Measurements from ENCODE around the gene C6orf132. TPM values are rescaled to one million over a fixed set of nuclear protein-coding genes. Genes with fewer than 3 reads are reported as not detected.
"Not testable (repeated sequence)": the region's sequence is repeated elsewhere in the genome, so short reads cannot be mapped to it uniquely, and the experiment has no call there.

Gene C6orf132
- total RNA-seq, 1 experiment from 2014 or later, result 48.4 TPM

DNA sequence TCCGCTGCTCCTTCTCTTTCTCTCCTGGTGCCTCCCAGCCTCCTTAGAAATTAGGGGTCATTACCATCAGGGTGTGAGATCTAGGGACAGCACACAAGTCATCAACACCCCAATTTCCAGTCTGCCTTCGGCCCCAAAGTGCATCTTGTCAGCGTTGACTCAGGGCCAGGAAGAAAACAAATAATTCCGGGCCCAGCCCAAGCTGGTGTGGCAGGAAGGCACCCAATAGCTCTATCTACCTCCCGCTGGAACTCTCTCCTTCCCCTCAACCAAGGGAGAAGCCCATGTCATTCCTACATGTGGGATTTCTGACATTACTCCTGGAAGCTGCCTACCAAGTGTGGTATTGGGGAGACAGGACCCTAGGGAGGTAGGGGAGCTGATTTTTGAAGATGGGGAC is 11.5 kb upstream of the C6orf132 start:
- Histone ChIP-seq H2AK5ac (ENCODE audit: insufficient read length, low read length) (no peak overlapping the region), H3K4me1 (ENCODE audit: insufficient read depth, low read length) (no peaks in the 10 kb centered on the region; the same call in 1 of the 2 replicates), H3K23me2 (ENCODE audit: insufficient read length, low read depth, low read length, poor library complexity, severe bottlenecking) (no peaks in the 10 kb centered on the region), H3K4ac (ENCODE audit: low read depth, low read length) (no peak overlapping the region), H3K56ac (ENCODE audit: insufficient read length, low read depth, low read length) (no peak overlapping the region), H3K18ac (ENCODE audit: insufficient read length, low read depth, low read length) (no peak overlapping the region), H2BK15ac (ENCODE audit: low read depth, low read length) (no peak overlapping the region), H2BK5ac (ENCODE audit: insufficient read length, low read length) (no peak overlapping the region), H3K9ac (ENCODE audit: extremely low read depth, insufficient read length, low read length) (no peak overlapping the region), H2BK120ac (ENCODE audit: low read depth, low read length, poor library complexity, severe bottlenecking) (no peak overlapping the region), H3K14ac (ENCODE audit: insufficient read depth, low read length) (no peak overlapping the region), H3K27me3 (ENCODE audit: insufficient read depth, low read length) (no peaks in the 10 kb centered on the region; the same call in 1 of the 2 replicates), H3K4me2 (ENCODE audit: insufficient read depth, insufficient read length, low read length) (no peak overlapping the region), H2BK20ac (ENCODE audit: low read depth, low read length, poor library complexity, severe bottlenecking) (no peak overlapping the region), H3T11ph (ENCODE audit: low read length) (no peak overlapping the region), H3K23ac (ENCODE audit: insufficient read length, low read depth, low read length) (no peak overlapping the region), H3K9me3 (ENCODE audit: control insufficient read depth, low read depth, low read length) (no peaks in the 10 kb centered on the region), H3K79me2 (ENCODE audit: insufficient read depth, low read length) (no peaks in the 10 kb centered on the region), H3K27ac (ENCODE audit: insufficient read length, low read depth, low read length) (no peak overlapping the region), H2AFZ (ENCODE audit: low read length) (no peak overlapping the region), H4K8ac (replicated peaks; ENCODE audit: insufficient read length, low read depth, low read length) (no peak overlapping the region), H4K20me1 (ENCODE audit: control insufficient read depth, insufficient read depth, insufficient read length) (no peaks in the 10 kb centered on the region), H3K79me1 (ENCODE audit: insufficient read depth, low read depth, low read length, poor library complexity, severe bottlenecking) (no peaks in the 10 kb centered on the region), H2BK12ac (ENCODE audit: insufficient read length, low read depth, low read length) (no peak overlapping the region), H4K5ac (ENCODE audit: insufficient read length, low read depth, low read length) (no peak overlapping the region), H4K91ac (ENCODE audit: insufficient read length, low read depth, low read length) (no peak overlapping the region)
- TF ChIP-seq, protein P1, sequence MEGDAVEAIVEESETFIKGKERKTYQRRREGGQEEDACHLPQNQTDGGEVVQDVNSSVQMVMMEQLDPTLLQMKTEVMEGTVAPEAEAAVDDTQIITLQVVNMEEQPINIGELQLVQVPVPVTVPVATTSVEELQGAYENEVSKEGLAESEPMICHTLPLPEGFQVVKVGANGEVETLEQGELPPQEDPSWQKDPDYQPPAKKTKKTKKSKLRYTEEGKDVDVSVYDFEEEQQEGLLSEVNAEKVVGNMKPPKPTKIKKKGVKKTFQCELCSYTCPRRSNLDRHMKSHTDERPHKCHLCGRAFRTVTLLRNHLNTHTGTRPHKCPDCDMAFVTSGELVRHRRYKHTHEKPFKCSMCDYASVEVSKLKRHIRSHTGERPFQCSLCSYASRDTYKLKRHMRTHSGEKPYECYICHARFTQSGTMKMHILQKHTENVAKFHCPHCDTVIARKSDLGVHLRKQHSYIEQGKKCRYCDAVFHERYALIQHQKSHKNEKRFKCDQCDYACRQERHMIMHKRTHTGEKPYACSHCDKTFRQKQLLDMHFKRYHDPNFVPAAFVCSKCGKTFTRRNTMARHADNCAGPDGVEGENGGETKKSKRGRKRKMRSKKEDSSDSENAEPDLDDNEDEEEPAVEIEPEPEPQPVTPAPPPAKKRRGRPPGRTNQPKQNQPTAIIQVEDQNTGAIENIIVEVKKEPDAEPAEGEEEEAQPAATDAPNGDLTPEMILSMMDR (conservative IDR thresholded peaks at IDR 0.05), result no peak
- no peak for DNase-seq
- Mint-ChIP-seq H3K4me1 (peaks cover 24 to 35% of the 10 kb centered on the region in 2 experiments), H3K36me3 (ENCODE audit: insufficient read depth in 1 of 3, low read depth in 3 of 3) (peaks cover 2 to 5% (median 2%) of the 10 kb centered on the region in 3 experiments; a peak in 4 of 7 replicates), H3K27me3 (ENCODE audit: low read depth) (peaks cover 20% of the 10 kb centered on the region), H3K9me3 (no peaks in the 10 kb centered on the region), H3K4me3 (no peak overlapping the region), H3K27ac (no peak overlapping the region)
- WGBS (ENCODE audit: extremely low coverage, insufficient read length, low lambda C conversion rate), result no CpG with 5 or more reads among the region's 5 CpGs

DNA sequence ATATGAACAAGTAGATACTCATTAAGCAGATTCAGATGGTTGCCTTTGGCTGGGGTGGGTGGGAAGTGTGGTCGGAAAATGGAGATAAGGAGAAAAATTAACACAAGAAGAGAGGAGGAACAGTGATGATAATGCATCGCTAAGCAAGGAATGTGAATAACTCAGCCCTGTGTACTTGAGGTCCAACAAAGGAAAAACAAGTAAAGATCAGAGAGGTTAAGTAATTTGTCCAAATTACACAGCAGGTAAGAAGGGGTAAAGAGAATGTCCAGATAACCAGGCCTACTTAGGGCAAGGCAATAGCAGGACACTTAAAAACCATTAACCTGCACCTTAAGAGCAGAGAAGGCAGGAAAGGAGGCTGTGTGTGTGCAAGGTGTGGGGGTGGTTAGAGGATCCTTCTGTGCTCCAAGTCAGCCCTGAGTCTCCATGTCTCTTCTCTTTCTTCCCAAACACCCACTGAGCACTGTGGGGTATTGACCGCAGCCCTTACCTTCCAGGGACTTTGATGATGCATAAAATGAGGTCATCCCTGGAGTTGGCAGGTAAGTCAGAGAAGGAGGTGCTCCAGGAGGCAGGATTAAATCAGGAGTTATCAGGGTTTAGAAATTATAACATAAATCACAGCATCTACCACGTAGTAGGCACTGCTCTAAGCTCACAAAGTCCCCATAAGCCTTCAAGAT is 10.3 kb upstream of the C6orf132 start:
- not testable (repeated sequence) for H3K79me2 ChIP-seq (ENCODE audit: insufficient read depth, low read length); H2BK20ac ChIP-seq (ENCODE audit: low read depth, low read length, poor library complexity, severe bottlenecking); H3K27me3 ChIP-seq (ENCODE audit: insufficient read depth, low read length); H4K8ac ChIP-seq (replicated peaks; ENCODE audit: insufficient read length, low read depth, low read length); H4K20me1 ChIP-seq (ENCODE audit: control insufficient read depth, insufficient read depth, insufficient read length); H2BK12ac ChIP-seq (ENCODE audit: insufficient read length, low read depth, low read length); H3K4me1 ChIP-seq (ENCODE audit: insufficient read depth, low read length); H3K4ac ChIP-seq (ENCODE audit: low read depth, low read length); H3K4me3 Mint-ChIP-seq; H4K91ac ChIP-seq (ENCODE audit: insufficient read length, low read depth, low read length); H3K36me3 Mint-ChIP-seq (ENCODE audit: insufficient read depth in 1 of 3, low read depth in 3 of 3); H3K14ac ChIP-seq (ENCODE audit: insufficient read depth, low read length); H2BK15ac ChIP-seq (ENCODE audit: low read depth, low read length); H3T11ph ChIP-seq (ENCODE audit: low read length); H3K4me2 ChIP-seq (ENCODE audit: insufficient read depth, insufficient read length, low read length); H3K79me1 ChIP-seq (ENCODE audit: insufficient read depth, low read depth, low read length, poor library complexity, severe bottlenecking); H3K18ac ChIP-seq (ENCODE audit: insufficient read length, low read depth, low read length); H3K9ac ChIP-seq (ENCODE audit: extremely low read depth, insufficient read length, low read length); H2AFZ ChIP-seq (ENCODE audit: low read length); H3K9me3 ChIP-seq (ENCODE audit: control insufficient read depth, low read depth, low read length); H3K23me2 ChIP-seq (ENCODE audit: insufficient read length, low read depth, low read length, poor library complexity, severe bottlenecking); H2BK5ac ChIP-seq (ENCODE audit: insufficient read length, low read length); DNase-seq; H2BK120ac ChIP-seq (ENCODE audit: low read depth, low read length, poor library complexity, severe bottlenecking); H2AK5ac ChIP-seq (ENCODE audit: insufficient read length, low read length); H3K56ac ChIP-seq (ENCODE audit: insufficient read length, low read depth, low read length); H4K5ac ChIP-seq (ENCODE audit: insufficient read length, low read depth, low read length); H3K27ac Mint-ChIP-seq; H3K9me3 Mint-ChIP-seq; H3K23ac ChIP-seq (ENCODE audit: insufficient read length, low read depth, low read length); H3K27ac ChIP-seq (ENCODE audit: insufficient read length, low read depth, low read length)
- peaks cover 16% of the 10 kb centered on the region for H3K27me3 Mint-ChIP-seq (ENCODE audit: low read depth)
- peaks cover 31 to 43% of the 10 kb centered on the region in 2 experiments for H3K4me1 Mint-ChIP-seq
- no CpG with 5 or more reads among the region's 4 CpGs for WGBS (ENCODE audit: extremely low coverage, insufficient read length, low lambda C conversion rate)
